ENCODE results near the gene ABHD3.
"Not testable (repeated sequence)": the region's sequence is repeated elsewhere in the genome, so short reads cannot be mapped to it uniquely, and the experiment has no call there.

ABHD3 gene

DNA sequence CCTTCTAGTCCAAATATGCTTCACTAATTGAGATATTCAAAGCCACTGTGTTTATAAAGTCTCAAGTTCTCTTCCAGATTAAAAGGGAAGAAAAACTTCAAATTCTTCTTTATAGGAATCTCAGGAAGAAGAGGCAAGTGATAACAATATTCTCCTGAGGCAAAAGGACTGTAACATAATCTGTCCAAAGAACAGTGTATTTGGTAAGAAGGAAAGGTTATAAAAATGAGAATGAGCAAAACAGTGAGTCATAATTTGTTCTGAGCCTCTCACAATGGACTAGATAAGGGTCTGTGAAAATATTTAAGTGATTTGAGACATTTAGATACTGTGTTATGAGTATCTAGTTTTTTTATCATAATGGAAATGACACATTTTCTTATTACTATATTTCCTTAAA lies 48.2 kb downstream of the ABHD3 start:
- DNase-seq (ENCODE audit: low read depth), result no peak
- TF ChIP-seq, protein P1, sequence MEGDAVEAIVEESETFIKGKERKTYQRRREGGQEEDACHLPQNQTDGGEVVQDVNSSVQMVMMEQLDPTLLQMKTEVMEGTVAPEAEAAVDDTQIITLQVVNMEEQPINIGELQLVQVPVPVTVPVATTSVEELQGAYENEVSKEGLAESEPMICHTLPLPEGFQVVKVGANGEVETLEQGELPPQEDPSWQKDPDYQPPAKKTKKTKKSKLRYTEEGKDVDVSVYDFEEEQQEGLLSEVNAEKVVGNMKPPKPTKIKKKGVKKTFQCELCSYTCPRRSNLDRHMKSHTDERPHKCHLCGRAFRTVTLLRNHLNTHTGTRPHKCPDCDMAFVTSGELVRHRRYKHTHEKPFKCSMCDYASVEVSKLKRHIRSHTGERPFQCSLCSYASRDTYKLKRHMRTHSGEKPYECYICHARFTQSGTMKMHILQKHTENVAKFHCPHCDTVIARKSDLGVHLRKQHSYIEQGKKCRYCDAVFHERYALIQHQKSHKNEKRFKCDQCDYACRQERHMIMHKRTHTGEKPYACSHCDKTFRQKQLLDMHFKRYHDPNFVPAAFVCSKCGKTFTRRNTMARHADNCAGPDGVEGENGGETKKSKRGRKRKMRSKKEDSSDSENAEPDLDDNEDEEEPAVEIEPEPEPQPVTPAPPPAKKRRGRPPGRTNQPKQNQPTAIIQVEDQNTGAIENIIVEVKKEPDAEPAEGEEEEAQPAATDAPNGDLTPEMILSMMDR (IDR thresholded peaks at IDR 0.05; ENCODE audit: control insufficient read depth, extremely low read depth, insufficient read depth), result no peak
- H3K4me3 ChIP-seq (ENCODE audit: low read depth, low read length), result no peak overlapping the region

DNA sequence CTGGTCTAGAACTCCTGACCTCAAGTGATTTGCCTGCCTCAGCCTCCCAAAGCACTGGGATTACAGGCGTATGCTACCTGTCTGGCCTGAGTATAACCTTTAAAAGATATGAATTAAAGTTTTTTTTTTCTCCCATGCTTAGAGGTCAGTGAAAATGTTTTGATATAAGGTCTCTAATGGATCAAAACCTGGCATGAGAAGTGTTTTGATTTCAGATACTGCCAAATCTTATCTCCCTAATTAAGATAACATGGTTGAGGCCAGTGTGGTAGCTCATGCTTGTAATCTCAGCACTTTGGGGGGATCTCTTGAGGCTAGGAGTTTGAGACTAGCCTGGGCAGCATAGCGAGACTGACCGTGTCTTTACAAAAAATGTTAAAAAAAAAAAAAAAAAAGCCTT lies 51.2 kb downstream of the ABHD3 start:
- no peak overlapping the region for H3K4me3 ChIP-seq (ENCODE audit: low read depth, low read length)
- no peak for DNase-seq (ENCODE audit: low read depth)
- TF ChIP-seq, protein P1 (IDR thresholded peaks at IDR 0.05; ENCODE audit: control insufficient read depth, extremely low read depth, insufficient read depth), result no peak

DNA sequence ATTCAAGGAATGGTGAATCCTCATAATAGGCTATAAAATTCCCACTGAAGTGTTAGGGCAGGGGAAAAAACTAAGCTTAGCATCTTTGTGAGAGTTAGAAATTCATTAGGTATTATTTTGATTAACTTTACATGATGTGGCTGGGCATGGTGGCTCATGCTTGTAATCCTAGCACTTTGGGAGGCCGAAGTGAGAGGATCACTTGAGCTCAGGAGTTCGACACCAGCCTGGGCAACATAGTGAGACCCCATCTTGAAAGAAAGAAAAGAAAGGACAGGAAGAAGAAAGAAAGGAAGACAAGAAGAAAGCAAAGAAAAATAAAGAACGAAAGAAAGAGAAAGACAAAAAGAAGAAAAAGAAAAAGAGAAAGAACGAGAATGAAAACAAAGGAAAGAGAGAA lies 52.5 kb downstream of the ABHD3 start:
- no peak for DNase-seq (ENCODE audit: low read depth)
- H3K4me3 ChIP-seq (ENCODE audit: low read depth, low read length), result no peak overlapping the region
- TF ChIP-seq, protein P1 (IDR thresholded peaks at IDR 0.05; ENCODE audit: control insufficient read depth, extremely low read depth, insufficient read depth), result no peak

DNA sequence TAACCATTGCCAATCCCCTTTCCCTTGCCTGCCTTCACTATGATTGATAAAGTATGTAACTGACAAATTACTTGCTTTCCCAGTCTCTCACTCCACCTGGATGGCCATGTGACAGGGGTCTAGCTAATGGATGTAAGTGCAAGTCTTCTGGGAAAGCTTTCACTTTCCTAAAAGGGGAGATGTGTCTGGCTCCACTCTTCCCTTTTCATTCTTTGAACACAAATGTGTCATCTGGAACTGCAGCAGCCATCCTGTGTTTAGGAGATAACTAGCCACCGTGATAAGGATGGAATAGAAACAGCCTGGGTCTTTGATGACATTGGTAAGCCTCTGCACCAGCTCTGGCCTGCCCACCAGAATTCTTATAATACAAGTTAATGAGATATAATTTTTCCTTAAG lies 54.3 kb downstream of the ABHD3 start:
- TF ChIP-seq, protein P1 (IDR thresholded peaks at IDR 0.05; ENCODE audit: control insufficient read depth, extremely low read depth, insufficient read depth), result no peak
- no peak overlapping the region for H3K4me3 ChIP-seq (ENCODE audit: low read depth, low read length)
- no peak for DNase-seq (ENCODE audit: low read depth)

DNA sequence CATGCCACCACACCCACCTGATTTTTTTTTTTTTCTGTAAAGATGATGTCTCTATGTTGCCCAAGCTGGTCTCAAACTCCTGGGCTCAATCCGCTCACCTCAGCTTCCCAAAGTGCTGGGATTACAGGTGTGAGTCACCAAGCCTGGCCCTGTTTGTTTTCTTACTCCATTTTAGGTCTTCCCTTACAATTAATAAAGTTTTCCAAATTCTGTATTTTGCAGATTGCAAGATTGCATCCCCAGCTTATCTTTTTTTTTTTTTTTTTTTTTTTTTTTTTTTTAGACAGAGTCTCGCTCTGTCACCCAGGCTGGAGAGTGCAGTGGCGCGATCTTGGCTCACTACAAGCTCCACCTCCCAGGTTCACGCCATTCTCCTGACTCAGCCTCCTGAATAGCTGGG lies 64.2 kb downstream of the ABHD3 start:
- not testable (repeated sequence) for H3K4me3 ChIP-seq (ENCODE audit: low read depth, low read length); DNase-seq (ENCODE audit: low read depth)

DNA sequence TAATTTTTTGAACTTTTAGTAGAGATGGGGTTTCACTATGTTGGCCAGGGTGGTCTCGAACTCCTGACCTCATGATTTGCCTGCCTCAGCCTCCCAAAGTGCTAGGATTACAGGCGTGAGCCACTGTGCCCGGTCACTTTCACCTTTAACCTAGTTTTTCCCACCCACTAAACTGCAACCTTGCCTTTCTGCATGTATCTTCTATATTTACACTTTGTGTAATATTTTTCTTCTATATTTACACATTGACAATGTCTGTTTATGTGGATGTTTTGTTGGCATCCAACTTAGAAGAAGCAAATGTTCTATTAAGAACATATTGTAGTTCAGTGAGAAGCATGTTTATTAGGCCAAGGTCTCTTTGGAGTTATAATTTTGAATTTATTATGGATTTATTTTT lies 65.8 kb downstream of the ABHD3 start:
- peak overlapping the region; percentile 9; the same call in 1 of the 2 replicates for H3K4me3 ChIP-seq (ENCODE audit: low read depth, low read length)

GRCh38 chr18:21636769-21637168 lies 67.8 kb downstream of the ABHD3 start:
- TF ChIP-seq, protein P1 (IDR thresholded peaks at IDR 0.05; ENCODE audit: control insufficient read depth, extremely low read depth, insufficient read depth), result no peak
- no peak overlapping the region for H3K4me3 ChIP-seq (ENCODE audit: low read depth, low read length)
- DNase-seq (ENCODE audit: low read depth), result no peak

More for the DNA sequence above, 65.8 kb downstream of the ABHD3 start:
- DNase-seq (ENCODE audit: low read depth), result peak; percentile 67
- TF ChIP-seq, protein P1 (IDR thresholded peaks at IDR 0.05; ENCODE audit: control insufficient read depth, extremely low read depth, insufficient read depth), result no peak

All from LNCaP clone FGC (cell line).